Gastrocnemius medialis (tissue), 4 donors: ENCODE data around the gene ZNF446.
"Not testable (repeated sequence)": the region's sequence is repeated elsewhere in the genome, so short reads cannot be mapped to it uniquely, and the experiment has no call there.

Experiments used
- POLR2A ChIP-seq, 2 donors: fragments of 450-650 bp; IDR thresholded peaks; one replicate each; pipeline ENCODE4 v1.6.1; 2017; ENCODE audit warnings: antibody characterized with exemption in 2 of 2, mild to moderate bottlenecking in 2 of 2, moderate library complexity in 2 of 2
- TF ChIP-seq, protein P1 (sequence below), 5 experiments: fragments of 450-650 bp in 3 of 5; fragments of 200-600 bp in 2 of 5; sonication (generic) in 2 of 5; IDR thresholded peaks in 4 of 5; conservative IDR thresholded peaks in 1 of 5; 1 replicate in 4 of 5; 2 replicates in 1 of 5; pipeline ENCODE4 v1.5.1; 2016 to 2019; ENCODE audit warnings: antibody characterized with exemption in 5 of 5, mild to moderate bottlenecking in 3 of 5, moderate library complexity in 3 of 5

DNA sequence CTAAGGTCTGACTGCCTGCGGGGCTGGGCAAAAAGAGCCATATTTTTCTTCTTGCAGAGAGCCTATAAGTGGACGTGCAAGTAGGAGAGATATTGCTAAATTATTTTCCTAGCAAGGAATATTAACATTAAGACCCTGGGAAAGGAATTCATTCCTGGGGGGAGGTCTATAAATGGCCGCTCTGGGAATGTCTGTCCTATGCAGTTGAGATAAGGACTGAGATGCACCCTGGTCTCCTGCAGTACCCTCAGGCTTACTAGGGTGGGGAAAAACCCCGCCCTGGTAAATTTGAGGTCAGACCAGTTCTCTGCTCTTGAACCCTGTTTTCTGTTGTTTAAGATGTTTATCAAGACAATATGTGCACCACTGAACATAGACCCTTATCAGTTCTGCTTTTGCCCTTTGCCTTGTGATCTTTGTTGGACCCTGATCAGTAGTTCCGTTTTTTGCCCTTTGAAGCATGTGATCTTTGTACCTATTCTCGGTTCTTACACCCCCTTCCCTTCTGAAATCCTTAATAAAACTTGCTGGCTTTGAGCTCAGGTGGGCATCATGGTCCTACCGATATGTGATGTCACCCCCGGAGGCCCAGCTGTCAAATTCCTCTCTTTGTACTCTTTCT is 31.6 kb downstream of the ZNF446 start:
- TF ChIP-seq, protein P1, sequence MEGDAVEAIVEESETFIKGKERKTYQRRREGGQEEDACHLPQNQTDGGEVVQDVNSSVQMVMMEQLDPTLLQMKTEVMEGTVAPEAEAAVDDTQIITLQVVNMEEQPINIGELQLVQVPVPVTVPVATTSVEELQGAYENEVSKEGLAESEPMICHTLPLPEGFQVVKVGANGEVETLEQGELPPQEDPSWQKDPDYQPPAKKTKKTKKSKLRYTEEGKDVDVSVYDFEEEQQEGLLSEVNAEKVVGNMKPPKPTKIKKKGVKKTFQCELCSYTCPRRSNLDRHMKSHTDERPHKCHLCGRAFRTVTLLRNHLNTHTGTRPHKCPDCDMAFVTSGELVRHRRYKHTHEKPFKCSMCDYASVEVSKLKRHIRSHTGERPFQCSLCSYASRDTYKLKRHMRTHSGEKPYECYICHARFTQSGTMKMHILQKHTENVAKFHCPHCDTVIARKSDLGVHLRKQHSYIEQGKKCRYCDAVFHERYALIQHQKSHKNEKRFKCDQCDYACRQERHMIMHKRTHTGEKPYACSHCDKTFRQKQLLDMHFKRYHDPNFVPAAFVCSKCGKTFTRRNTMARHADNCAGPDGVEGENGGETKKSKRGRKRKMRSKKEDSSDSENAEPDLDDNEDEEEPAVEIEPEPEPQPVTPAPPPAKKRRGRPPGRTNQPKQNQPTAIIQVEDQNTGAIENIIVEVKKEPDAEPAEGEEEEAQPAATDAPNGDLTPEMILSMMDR (IDR thresholded peaks at IDR 0.05 in 4 of 5, conservative IDR thresholded peaks at IDR 0.05 in 1 of 5), result not testable (repeated sequence)
- not testable (repeated sequence) for TF ChIP-seq POLR2A (IDR thresholded peaks at IDR 0.05)
